ENCODE measurements around the gene GP1BB.

The GP1BB gene

GRCh38 chr22:19723232-19723982 is at the start of gene GP1BB:
GP1BB (plus strand) TSS chr22:19723539; CDS start chr22:19723570, 31 bp downstream.
- Histone ChIP-seq H3K9me3 (ENCODE audit: severe bottlenecking) (no peaks in the 10 kb centered on the region), H3K27me3 (ENCODE audit: insufficient read depth, poor library complexity, severe bottlenecking) (peaks cover 20% of the 10 kb centered on the region), H3K4me1 (ENCODE audit: insufficient read depth, poor library complexity, severe bottlenecking) (no peaks in the 10 kb centered on the region), H3K27ac (ENCODE audit: poor library complexity, severe bottlenecking) (no peak within 1 kb of the TSS), H3K36me3 (ENCODE audit: low read depth) (no peaks in the 10 kb centered on the region), H3K4me3 (ENCODE audit: severe bottlenecking) (peak within 1 kb of the TSS; percentile 11)
- no peak for DNase-seq (ENCODE audit: low spot score)
- TF ChIP-seq CTCF (IDR thresholded peaks at IDR 0.05; ENCODE audit: poor library complexity, severe bottlenecking), result no peak
- ATAC-seq (ENCODE audit: low read depth), result peak; percentile 43

- Histone ChIP-seq H3K9me3 (ENCODE audit: severe bottlenecking) (no peaks in the 10 kb centered on the region), H3K27ac (ENCODE audit: poor library complexity, severe bottlenecking) (no peak overlapping the region)
- ATAC-seq (ENCODE audit: low read depth), result no peak
Measured at GRCh38 chr22:19673660-19674059, 49.7 kb upstream of the GP1BB start.

GRCh38 chr22:19674129-19674928 is 49.0 kb upstream of the GP1BB start:
- DNase-seq (ENCODE audit: low spot score), result no peak
- Histone ChIP-seq H3K36me3 (ENCODE audit: low read depth) (no peaks in the 10 kb centered on the region), H3K9me3 (ENCODE audit: severe bottlenecking) (peaks cover 2% of the 10 kb centered on the region), H3K27me3 (ENCODE audit: insufficient read depth, poor library complexity, severe bottlenecking) (no peaks in the 10 kb centered on the region), H3K4me1 (ENCODE audit: insufficient read depth, poor library complexity, severe bottlenecking) (no peaks in the 10 kb centered on the region), H3K27ac (ENCODE audit: poor library complexity, severe bottlenecking) (no peak overlapping the region), H3K4me3 (ENCODE audit: severe bottlenecking) (no peak overlapping the region)
- no peak for ATAC-seq (ENCODE audit: low read depth)
- TF ChIP-seq CTCF (IDR thresholded peaks at IDR 0.05; ENCODE audit: poor library complexity, severe bottlenecking), result no peak

More at GRCh38 chr22:19673660-19674059, 49.7 kb upstream of the GP1BB start:
- Histone ChIP-seq H3K4me1 (ENCODE audit: insufficient read depth, poor library complexity, severe bottlenecking) (no peaks in the 10 kb centered on the region), H3K36me3 (ENCODE audit: low read depth) (no peaks in the 10 kb centered on the region), H3K27me3 (ENCODE audit: insufficient read depth, poor library complexity, severe bottlenecking) (no peaks in the 10 kb centered on the region), H3K4me3 (ENCODE audit: severe bottlenecking) (no peak overlapping the region)
- no peak for TF ChIP-seq CTCF (IDR thresholded peaks at IDR 0.05; ENCODE audit: poor library complexity, severe bottlenecking)
- no peak for DNase-seq (ENCODE audit: low spot score)

GRCh38 chr22:19674929-19675253 is 48.4 kb upstream of the GP1BB start:
- no peaks in the 10 kb centered on the region for H3K36me3 ChIP-seq (ENCODE audit: low read depth)

More at GRCh38 chr22:19674929-19675253, 48.4 kb upstream of the GP1BB start:
- H3K9me3 ChIP-seq (ENCODE audit: severe bottlenecking), result peaks cover 3% of the 10 kb centered on the region
- no peaks in the 10 kb centered on the region for H3K4me1 ChIP-seq (ENCODE audit: insufficient read depth, poor library complexity, severe bottlenecking)
- H3K27ac ChIP-seq (ENCODE audit: poor library complexity, severe bottlenecking), result no peak overlapping the region
- no peak overlapping the region for H3K4me3 ChIP-seq (ENCODE audit: severe bottlenecking)
- TF ChIP-seq CTCF (IDR thresholded peaks at IDR 0.05; ENCODE audit: poor library complexity, severe bottlenecking), result no peak
- H3K27me3 ChIP-seq (ENCODE audit: insufficient read depth, poor library complexity, severe bottlenecking), result no peaks in the 10 kb centered on the region
- DNase-seq (ENCODE audit: low spot score) (no peak), ATAC-seq (ENCODE audit: low read depth) (no peak)

Measured in RWPE2 (cell line).